T47D (cell line): Measurements from ENCODE around the gene RABGGTA.
"Not testable (repeated sequence)": the region's sequence is repeated elsewhere in the genome, so short reads cannot be mapped to it uniquely, and the experiment has no call there.

Source experiments
- DNase-seq, 2 experiments: peaks; one replicate each; pipeline versions ENCODE4 v3.0.0 to v3.0.0-alpha.2; 2011 to 2012; ENCODE audit warnings: low read depth in 1 of 2, low spot score in 1 of 2
- JUND ChIP-seq: IDR thresholded peaks from 2 replicates; pipeline ENCODE4 v1.6.1; 2012; ENCODE audit warnings: low read depth
- in situ Hi-C: cut with HindIII; loops from 2 replicates; pipeline ENCODE4 v1.10.0; 2016; ENCODE audit warnings: low sequenced_read_pairs, low pct_unique_long_range_greater_than_20kb

RABGGTA gene

DNA sequence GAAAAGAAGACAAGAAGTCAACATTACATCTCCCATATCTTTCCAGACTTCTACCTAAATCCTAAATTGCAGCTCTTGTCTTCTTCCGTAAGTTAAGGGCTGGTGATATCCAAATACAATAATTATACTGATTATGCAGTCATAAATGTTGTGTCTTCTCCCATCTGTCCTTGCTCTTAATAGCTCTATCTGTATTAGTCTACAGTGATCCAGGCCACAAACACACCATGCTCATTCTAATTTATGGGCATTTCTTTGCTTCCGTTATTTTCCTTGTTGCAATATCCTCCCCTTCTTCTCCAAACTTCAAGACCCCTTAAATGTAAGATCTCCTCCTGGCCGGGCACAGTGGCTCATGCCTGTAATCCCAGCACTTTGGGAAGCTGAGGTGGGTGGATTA lies 51.9 kb downstream of the RABGGTA start:
- TF ChIP-seq JUND: no peak
- no peak for DNase-seq
- in situ Hi-C loops: no loop called here

DNA sequence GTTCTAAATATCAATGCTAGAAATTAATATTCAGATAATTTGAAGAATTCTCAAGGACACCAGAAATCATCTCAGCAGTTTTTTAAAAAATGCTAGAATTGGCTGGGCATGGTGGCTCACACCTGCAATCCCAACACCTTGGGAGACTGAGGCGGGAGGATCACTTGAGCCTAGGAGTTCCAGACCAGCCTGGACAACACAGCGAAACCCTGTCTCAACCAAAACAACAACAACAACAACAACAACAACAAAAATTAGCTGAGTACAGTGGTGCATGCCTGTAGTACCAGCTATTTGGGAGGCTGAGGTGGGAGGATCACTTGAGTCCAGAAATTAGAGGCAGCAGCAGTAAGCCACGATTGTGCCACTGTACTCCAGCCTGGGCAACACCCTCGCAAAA lies 52.3 kb downstream of the RABGGTA start:
- DNase-seq: no peak
- TF ChIP-seq JUND: no peak
- in situ Hi-C loops: no loop called here

DNA sequence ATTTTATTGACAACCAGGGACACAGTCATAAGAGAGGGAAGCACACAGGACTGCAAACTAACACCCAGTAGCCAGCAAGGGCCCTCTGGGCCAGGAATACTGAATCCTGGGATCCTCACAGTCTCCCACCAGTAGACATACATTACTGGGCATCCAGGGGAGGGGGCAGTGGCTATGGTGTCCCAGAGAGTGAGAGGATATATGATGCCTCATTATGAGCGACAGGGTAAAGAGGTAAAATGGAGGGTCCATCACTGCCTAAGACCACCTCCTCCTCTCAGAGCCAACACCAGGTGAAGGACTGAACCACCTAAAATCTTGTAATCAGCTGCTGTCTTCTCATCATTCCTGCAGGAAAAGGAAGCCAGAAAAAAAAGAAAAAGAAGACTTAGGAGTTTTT lies 54.5 kb downstream of the RABGGTA start:
- DNase-seq, in situ Hi-C loops: not testable (repeated sequence)

DNA sequence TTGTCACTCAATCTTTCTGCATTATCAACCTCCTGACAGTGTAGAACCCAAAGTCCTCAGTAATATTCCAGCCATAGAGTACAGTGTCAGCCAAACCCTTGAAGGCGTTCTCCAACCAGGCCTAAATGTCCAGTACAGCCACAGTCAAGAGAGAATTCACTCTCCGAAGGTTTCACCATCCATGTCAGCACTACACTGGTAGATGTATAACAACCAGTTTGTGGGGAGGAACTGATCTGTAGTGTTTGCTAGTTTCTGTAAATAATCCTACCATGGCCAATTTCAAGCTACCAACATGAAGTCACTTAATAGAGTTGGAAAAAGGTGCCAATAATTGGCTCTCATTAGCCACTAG lies 55.1 kb downstream of the RABGGTA start:
- in situ Hi-C loops: no loop called here
- TF ChIP-seq JUND: no peak
- DNase-seq: no peak
